ENCODE measurements around the gene TNFRSF14. TPM values are rescaled to one million over a fixed set of nuclear protein-coding genes. Genes with fewer than 3 reads are reported as not detected.

Gene TNFRSF14
- total and polyA plus RNA-seq, 2 of the 13 experiments (the other 11 are each of a cell fraction or from before 2014, with no cell fraction given), result 11.9 to 49.9 TPM

DNA sequence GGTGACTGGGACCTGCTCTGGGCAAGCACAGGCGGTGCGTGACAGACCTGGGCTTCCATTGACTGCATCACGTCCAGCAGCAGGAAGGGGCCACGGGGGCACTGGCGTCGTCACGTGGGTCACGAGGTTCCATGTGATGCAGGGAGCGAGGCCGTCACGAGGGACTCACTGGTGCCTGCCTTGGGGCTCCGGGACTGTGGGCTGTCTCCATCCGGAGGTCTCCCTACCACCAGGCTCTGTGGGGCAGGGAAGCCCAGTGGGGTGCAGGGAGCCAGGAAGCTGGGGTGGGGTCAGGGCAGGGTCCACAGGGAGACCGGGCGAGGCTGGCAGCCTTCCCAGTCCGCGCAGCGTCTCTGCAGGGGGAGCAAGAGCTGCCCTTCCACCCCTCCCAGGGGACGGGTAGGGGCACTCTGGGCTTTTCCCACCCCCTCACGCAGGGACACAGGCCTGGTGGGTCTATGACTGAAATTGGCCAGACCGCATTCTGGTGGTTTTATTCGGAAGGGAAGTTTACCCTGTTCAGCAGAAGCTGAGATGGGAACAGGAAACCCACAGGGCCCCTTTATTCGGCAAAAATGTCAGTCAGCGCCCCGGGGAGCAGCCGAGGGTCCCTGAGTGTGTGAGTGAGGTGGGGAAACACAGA, 416 bp upstream of the TNFRSF14 start (continued):
- TF ChIP-seq, protein P1, sequence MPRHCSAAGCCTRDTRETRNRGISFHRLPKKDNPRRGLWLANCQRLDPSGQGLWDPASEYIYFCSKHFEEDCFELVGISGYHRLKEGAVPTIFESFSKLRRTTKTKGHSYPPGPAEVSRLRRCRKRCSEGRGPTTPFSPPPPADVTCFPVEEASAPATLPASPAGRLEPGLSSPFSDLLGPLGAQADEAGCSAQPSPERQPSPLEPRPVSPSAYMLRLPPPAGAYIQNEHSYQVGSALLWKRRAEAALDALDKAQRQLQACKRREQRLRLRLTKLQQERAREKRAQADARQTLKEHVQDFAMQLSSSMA (CRISPR knock-in tag; IDR thresholded peaks at IDR 0.05), result 0 out of 2 replicates have a peak, but pooled peaks have one; percentile 36
- TF ChIP-seq, protein P2, sequence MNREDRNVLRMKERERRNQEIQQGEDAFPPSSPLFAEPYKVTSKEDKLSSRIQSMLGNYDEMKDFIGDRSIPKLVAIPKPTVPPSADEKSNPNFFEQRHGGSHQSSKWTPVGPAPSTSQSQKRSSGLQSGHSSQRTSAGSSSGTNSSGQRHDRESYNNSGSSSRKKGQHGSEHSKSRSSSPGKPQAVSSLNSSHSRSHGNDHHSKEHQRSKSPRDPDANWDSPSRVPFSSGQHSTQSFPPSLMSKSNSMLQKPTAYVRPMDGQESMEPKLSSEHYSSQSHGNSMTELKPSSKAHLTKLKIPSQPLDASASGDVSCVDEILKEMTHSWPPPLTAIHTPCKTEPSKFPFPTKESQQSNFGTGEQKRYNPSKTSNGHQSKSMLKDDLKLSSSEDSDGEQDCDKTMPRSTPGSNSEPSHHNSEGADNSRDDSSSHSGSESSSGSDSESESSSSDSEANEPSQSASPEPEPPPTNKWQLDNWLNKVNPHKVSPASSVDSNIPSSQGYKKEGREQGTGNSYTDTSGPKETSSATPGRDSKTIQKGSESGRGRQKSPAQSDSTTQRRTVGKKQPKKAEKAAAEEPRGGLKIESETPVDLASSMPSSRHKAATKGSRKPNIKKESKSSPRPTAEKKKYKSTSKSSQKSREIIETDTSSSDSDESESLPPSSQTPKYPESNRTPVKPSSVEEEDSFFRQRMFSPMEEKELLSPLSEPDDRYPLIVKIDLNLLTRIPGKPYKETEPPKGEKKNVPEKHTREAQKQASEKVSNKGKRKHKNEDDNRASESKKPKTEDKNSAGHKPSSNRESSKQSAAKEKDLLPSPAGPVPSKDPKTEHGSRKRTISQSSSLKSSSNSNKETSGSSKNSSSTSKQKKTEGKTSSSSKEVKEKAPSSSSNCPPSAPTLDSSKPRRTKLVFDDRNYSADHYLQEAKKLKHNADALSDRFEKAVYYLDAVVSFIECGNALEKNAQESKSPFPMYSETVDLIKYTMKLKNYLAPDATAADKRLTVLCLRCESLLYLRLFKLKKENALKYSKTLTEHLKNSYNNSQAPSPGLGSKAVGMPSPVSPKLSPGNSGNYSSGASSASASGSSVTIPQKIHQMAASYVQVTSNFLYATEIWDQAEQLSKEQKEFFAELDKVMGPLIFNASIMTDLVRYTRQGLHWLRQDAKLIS (CRISPR knock-in tag; IDR thresholded peaks at IDR 0.05), result no peak
- TF ChIP-seq SP5 (CRISPR knock-in tag; IDR thresholded peaks at IDR 0.05; ENCODE audit: borderline replicate concordance, low read depth), result no peak
- TF ChIP-seq, protein P3, sequence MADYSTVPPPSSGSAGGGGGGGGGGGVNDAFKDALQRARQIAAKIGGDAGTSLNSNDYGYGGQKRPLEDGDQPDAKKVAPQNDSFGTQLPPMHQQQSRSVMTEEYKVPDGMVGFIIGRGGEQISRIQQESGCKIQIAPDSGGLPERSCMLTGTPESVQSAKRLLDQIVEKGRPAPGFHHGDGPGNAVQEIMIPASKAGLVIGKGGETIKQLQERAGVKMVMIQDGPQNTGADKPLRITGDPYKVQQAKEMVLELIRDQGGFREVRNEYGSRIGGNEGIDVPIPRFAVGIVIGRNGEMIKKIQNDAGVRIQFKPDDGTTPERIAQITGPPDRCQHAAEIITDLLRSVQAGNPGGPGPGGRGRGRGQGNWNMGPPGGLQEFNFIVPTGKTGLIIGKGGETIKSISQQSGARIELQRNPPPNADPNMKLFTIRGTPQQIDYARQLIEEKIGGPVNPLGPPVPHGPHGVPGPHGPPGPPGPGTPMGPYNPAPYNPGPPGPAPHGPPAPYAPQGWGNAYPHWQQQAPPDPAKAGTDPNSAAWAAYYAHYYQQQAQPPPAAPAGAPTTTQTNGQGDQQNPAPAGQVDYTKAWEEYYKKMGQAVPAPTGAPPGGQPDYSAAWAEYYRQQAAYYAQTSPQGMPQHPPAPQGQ (CRISPR knock-in tag; IDR thresholded peaks at IDR 0.05; ENCODE audit: borderline replicate concordance), result 0 out of 2 replicates have a peak, but pooled peaks have one; percentile 10
- TF ChIP-seq, protein P4, sequence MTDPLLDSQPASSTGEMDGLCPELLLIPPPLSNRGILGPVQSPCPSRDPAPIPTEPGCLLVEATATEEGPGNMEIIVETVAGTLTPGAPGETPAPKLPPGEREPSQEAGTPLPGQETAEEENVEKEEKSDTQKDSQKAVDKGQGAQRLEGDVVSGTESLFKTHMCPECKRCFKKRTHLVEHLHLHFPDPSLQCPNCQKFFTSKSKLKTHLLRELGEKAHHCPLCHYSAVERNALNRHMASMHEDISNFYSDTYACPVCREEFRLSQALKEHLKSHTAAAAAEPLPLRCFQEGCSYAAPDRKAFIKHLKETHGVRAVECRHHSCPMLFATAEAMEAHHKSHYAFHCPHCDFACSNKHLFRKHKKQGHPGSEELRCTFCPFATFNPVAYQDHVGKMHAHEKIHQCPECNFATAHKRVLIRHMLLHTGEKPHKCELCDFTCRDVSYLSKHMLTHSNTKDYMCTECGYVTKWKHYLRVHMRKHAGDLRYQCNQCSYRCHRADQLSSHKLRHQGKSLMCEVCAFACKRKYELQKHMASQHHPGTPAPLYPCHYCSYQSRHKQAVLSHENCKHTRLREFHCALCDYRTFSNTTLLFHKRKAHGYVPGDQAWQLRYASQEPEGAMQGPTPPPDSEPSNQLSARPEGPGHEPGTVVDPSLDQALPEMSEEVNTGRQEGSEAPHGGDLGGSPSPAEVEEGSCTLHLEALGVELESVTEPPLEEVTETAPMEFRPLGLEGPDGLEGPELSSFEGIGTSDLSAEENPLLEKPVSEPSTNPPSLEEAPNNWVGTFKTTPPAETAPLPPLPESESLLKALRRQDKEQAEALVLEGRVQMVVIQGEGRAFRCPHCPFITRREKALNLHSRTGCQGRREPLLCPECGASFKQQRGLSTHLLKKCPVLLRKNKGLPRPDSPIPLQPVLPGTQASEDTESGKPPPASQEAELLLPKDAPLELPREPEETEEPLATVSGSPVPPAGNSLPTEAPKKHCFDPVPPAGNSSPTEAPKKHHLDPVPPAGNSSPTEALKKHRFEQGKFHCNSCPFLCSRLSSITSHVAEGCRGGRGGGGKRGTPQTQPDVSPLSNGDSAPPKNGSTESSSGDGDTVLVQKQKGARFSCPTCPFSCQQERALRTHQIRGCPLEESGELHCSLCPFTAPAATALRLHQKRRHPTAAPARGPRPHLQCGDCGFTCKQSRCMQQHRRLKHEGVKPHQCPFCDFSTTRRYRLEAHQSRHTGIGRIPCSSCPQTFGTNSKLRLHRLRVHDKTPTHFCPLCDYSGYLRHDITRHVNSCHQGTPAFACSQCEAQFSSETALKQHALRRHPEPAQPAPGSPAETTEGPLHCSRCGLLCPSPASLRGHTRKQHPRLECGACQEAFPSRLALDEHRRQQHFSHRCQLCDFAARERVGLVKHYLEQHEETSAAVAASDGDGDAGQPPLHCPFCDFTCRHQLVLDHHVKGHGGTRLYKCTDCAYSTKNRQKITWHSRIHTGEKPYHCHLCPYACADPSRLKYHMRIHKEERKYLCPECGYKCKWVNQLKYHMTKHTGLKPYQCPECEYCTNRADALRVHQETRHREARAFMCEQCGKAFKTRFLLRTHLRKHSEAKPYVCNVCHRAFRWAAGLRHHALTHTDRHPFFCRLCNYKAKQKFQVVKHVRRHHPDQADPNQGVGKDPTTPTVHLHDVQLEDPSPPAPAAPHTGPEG (CRISPR knock-in tag; IDR thresholded peaks at IDR 0.05), result peak; percentile 24; the same call in 1 of the 2 replicates
- no peak for TF ChIP-seq ZSCAN5A (CRISPR knock-in tag; IDR thresholded peaks at IDR 0.05; ENCODE audit: borderline replicate concordance)
- TF ChIP-seq MEIS1 (CRISPR knock-in tag; IDR thresholded peaks at IDR 0.05; ENCODE audit: borderline replicate concordance), result no peak
- TF ChIP-seq NFYC (CRISPR knock-in tag; IDR thresholded peaks at IDR 0.05), result no peak
- no peak for TF ChIP-seq ZNF367 (CRISPR knock-in tag; IDR thresholded peaks at IDR 0.05; ENCODE audit: borderline replicate concordance)
- TF ChIP-seq TARDBP (CRISPR knock-in tag; IDR thresholded peaks at IDR 0.05), result 0 out of 2 replicates have a peak, but pooled peaks have one; percentile 23
- no peak for TF ChIP-seq ATF7 (IDR thresholded peaks at IDR 0.05)
- TF ChIP-seq ATF7 (CRISPR knock-in tag; IDR thresholded peaks at IDR 0.05), result no peak
- no peak for TF ChIP-seq EHMT2 (IDR thresholded peaks at IDR 0.05; ENCODE audit: borderline replicate concordance, low read depth, low read length)
- TF ChIP-seq RFXANK (CRISPR knock-in tag; IDR thresholded peaks at IDR 0.05), result no peak
- TF ChIP-seq PHF20 (CRISPR knock-in tag; IDR thresholded peaks at IDR 0.05), result no peak; the same call in 1 of the 2 replicates

All from HepG2 (cell line).